HepG2 (cell line): ENCODE measurements around the gene B4GALT5.
"Not testable (repeated sequence)": the region's sequence is repeated elsewhere in the genome, so short reads cannot be mapped to it uniquely, and the experiment has no call there.

Experiments used
- HES4 ChIP-seq: sonication (generic); formaldehyde crosslinking; IDR thresholded peaks from 2 replicates; pipeline ENCODE4 v1.9.0; 2021; ENCODE audit warnings: mild to moderate bottlenecking, missing genetic modification reagents, borderline replicate concordance
- NCOA5 ChIP-seq: sonication (generic); formaldehyde crosslinking; IDR thresholded peaks from 2 replicates; pipeline ENCODE4 v1.4.0; 2020; ENCODE audit warnings: missing genetic modification reagents
- NR2F6 ChIP-seq, 2 experiments: IDR thresholded peaks; 2 replicates each; pipeline ENCODE4 v1.6.1; 2016; ENCODE audit warnings: antibody characterized with exemption in 1 of 2, mild to moderate bottlenecking in 1 of 2
- POLR2A ChIP-seq, 2 experiments: IDR thresholded peaks; 2 replicates each; pipeline ENCODE4 v1.6.1; 2011; ENCODE audit warnings: low read depth in 2 of 2, low read length in 2 of 2, mild to moderate bottlenecking in 1 of 2, moderate library complexity in 1 of 2; ENCODE audit not compliant: insufficient read depth in 1 of 2
- TAF1 ChIP-seq: sonication (generic); formaldehyde crosslinking; IDR thresholded peaks from 2 replicates; pipeline ENCODE4 v1.4.0; 2020; ENCODE audit warnings: missing genetic modification reagents
- THYN1 ChIP-seq: sonication (generic); formaldehyde crosslinking; IDR thresholded peaks from 2 replicates; pipeline ENCODE4 v1.8.1; 2023; ENCODE audit warnings: low read depth, mild to moderate bottlenecking, moderate library complexity, missing genetic modification reagents, borderline replicate concordance
- ZNF317 ChIP-seq: sonication (generic); formaldehyde crosslinking; IDR thresholded peaks from 2 replicates; pipeline ENCODE4 v1.5.0; 2020; ENCODE audit warnings: mild to moderate bottlenecking, missing genetic modification reagents
- ZNF501 ChIP-seq: sonication (generic); formaldehyde crosslinking; IDR thresholded peaks from 2 replicates; pipeline ENCODE4 v1.5.1; 2020; ENCODE audit warnings: mild to moderate bottlenecking, moderate library complexity, missing genetic modification reagents
- TF ChIP-seq, protein P1 (sequence below): sonication (generic); formaldehyde crosslinking; IDR thresholded peaks from 2 replicates; pipeline ENCODE4 v1.4.0; 2020; ENCODE audit warnings: mild to moderate bottlenecking, missing genetic modification reagents
- TF ChIP-seq, protein P2 (sequence below), 2 experiments: IDR thresholded peaks; 2 replicates each; pipeline ENCODE4 v1.6.1; 2011 to 2012; ENCODE audit warnings: low read length in 2 of 2, borderline replicate concordance in 1 of 2, low read depth in 1 of 2, mild to moderate bottlenecking in 1 of 2, moderate library complexity in 1 of 2
- TF ChIP-seq, protein P3 (sequence below): sonication (generic); formaldehyde crosslinking; IDR thresholded peaks from 2 replicates; pipeline ENCODE4 v1.5.0; 2020; ENCODE audit warnings: mild to moderate bottlenecking, missing genetic modification reagents, moderate library complexity
- TF ChIP-seq, protein P4 (sequence below): sonication (generic); formaldehyde crosslinking; IDR thresholded peaks from 2 replicates; pipeline ENCODE4 v1.4.0; 2020; ENCODE audit warnings: missing genetic modification reagents

DNA sequence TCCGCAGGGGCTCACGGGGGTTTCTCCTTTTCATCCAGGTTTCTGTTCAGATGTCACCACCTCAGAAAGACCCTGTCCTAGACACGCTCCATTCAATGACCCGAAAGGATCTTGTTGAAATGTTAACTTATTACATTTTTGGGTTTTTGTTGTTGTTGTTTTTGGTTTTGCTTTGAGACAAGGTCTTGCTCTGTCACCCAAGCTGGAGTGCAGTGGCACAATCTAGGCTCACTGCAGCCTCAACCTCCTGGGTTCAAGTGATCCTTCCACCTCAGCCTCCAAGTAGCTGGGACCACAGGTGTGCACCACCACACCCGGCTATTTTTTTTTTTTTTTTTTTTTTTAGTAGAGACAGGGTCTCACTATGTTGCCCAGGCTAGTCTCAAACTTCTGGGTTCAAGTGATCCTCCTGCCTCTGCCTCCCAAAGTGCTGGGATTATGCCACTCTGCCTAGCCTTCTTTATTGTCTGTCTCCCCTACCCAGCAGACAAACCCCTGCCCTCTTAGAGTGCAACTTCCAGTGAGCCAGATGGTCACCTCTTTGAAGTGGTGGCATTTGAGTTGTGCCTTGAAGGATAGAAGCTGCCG is 102.0 kb downstream of the B4GALT5 start:
- TF ChIP-seq POLR2A (IDR thresholded peaks at IDR 0.05; ENCODE audit: insufficient read depth in 1 of 2, low read depth in 2 of 2, low read length in 2 of 2); NR2F6 (IDR thresholded peaks at IDR 0.05); NR2F6 (CRISPR knock-in tag; IDR thresholded peaks at IDR 0.05); THYN1 (CRISPR knock-in tag); HES4 (CRISPR knock-in tag); ZNF501 (CRISPR knock-in tag); TAF1 (CRISPR knock-in tag); NCOA5 (CRISPR knock-in tag); ZNF317 (CRISPR knock-in tag): not testable (repeated sequence)
- TF ChIP-seq, protein P1, sequence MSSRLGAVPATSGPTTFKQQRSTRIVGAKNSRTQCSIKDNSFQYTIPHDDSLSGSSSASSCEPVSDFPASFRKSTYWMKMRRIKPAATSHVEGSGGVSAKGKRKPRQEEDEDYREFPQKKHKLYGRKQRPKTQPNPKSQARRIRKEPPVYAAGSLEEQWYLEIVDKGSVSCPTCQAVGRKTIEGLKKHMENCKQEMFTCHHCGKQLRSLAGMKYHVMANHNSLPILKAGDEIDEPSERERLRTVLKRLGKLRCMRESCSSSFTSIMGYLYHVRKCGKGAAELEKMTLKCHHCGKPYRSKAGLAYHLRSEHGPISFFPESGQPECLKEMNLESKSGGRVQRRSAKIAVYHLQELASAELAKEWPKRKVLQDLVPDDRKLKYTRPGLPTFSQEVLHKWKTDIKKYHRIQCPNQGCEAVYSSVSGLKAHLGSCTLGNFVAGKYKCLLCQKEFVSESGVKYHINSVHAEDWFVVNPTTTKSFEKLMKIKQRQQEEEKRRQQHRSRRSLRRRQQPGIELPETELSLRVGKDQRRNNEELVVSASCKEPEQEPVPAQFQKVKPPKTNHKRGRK (CRISPR knock-in tag), result not testable (repeated sequence)
- TF ChIP-seq, protein P2, sequence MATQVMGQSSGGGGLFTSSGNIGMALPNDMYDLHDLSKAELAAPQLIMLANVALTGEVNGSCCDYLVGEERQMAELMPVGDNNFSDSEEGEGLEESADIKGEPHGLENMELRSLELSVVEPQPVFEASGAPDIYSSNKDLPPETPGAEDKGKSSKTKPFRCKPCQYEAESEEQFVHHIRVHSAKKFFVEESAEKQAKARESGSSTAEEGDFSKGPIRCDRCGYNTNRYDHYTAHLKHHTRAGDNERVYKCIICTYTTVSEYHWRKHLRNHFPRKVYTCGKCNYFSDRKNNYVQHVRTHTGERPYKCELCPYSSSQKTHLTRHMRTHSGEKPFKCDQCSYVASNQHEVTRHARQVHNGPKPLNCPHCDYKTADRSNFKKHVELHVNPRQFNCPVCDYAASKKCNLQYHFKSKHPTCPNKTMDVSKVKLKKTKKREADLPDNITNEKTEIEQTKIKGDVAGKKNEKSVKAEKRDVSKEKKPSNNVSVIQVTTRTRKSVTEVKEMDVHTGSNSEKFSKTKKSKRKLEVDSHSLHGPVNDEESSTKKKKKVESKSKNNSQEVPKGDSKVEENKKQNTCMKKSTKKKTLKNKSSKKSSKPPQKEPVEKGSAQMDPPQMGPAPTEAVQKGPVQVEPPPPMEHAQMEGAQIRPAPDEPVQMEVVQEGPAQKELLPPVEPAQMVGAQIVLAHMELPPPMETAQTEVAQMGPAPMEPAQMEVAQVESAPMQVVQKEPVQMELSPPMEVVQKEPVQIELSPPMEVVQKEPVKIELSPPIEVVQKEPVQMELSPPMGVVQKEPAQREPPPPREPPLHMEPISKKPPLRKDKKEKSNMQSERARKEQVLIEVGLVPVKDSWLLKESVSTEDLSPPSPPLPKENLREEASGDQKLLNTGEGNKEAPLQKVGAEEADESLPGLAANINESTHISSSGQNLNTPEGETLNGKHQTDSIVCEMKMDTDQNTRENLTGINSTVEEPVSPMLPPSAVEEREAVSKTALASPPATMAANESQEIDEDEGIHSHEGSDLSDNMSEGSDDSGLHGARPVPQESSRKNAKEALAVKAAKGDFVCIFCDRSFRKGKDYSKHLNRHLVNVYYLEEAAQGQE (IDR thresholded peaks at IDR 0.05; ENCODE audit: borderline replicate concordance in 1 of 2, low read depth in 1 of 2, low read length in 2 of 2), result not testable (repeated sequence)
- TF ChIP-seq, protein P3, sequence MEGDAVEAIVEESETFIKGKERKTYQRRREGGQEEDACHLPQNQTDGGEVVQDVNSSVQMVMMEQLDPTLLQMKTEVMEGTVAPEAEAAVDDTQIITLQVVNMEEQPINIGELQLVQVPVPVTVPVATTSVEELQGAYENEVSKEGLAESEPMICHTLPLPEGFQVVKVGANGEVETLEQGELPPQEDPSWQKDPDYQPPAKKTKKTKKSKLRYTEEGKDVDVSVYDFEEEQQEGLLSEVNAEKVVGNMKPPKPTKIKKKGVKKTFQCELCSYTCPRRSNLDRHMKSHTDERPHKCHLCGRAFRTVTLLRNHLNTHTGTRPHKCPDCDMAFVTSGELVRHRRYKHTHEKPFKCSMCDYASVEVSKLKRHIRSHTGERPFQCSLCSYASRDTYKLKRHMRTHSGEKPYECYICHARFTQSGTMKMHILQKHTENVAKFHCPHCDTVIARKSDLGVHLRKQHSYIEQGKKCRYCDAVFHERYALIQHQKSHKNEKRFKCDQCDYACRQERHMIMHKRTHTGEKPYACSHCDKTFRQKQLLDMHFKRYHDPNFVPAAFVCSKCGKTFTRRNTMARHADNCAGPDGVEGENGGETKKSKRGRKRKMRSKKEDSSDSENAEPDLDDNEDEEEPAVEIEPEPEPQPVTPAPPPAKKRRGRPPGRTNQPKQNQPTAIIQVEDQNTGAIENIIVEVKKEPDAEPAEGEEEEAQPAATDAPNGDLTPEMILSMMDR (CRISPR knock-in tag), result not testable (repeated sequence)
- TF ChIP-seq, protein P4, sequence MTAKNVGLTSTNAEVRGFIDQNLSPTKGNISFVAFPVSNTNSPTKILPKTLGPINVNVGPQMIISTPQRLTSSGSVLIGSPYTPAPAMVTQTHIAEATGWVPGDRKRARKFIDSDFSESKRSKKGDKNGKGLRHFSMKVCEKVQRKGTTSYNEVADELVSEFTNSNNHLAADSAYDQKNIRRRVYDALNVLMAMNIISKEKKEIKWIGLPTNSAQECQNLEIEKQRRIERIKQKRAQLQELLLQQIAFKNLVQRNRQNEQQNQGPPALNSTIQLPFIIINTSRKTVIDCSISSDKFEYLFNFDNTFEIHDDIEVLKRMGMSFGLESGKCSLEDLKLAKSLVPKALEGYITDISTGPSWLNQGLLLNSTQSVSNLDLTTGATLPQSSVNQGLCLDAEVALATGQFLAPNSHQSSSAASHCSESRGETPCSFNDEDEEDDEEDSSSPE (CRISPR knock-in tag), result not testable (repeated sequence)
